Endothelial cell of umbilical vein (primary cell): ENCODE data around the gene HMCES. TPM values are rescaled to one million over a fixed set of nuclear protein-coding genes. Genes with fewer than 3 reads are reported as not detected.

Experiments
- BruUV-seq: library from RNA; stranded (reverse); fragments of 400-500 nt; replicated peaks from 2 replicates; lab custom pipeline; 2021; lab: Mats Ljungman, UMichigan
- CTCF ChIA-PET: fragments of 300-600, 350-600 bp; sonication (Branson Sonifier 250); formaldehyde crosslinking; loops from one replicate; lab custom pipeline; 2021; ENCODE audit warnings: antibody characterized with exemption, inconsistent platforms; lab: Charles Lee
- POLR2A ChIA-PET: fragments of 300-600, 350-600 bp; sonication (Branson Sonifier 250); formaldehyde crosslinking; loops from one replicate; lab custom pipeline; 2021; ENCODE audit warnings: antibody characterized with exemption, inconsistent platforms; lab: Charles Lee
- DNase-seq: peaks from one replicate; pipeline ENCODE4 v3.0.0-alpha.2; 2011; ENCODE audit warnings: low read depth, low spot score
- FAIRE-seq: peaks from 2 replicates; lab custom pipeline; 2011; peaks lifted over from hg19 to GRCh38; lab: Jason Lieb, UNC
- H2AFZ ChIP-seq: 2 replicates; pipeline ENCODE4 v1.6.0; 2012; ENCODE audit warnings: low read depth, low read length, control low read depth, inconsistent platforms
- H3K27ac ChIP-seq: 2 replicates; pipeline ENCODE4 v1.5.1; 2011; ENCODE audit warnings: low read depth, mild to moderate bottlenecking, control low read depth, low read length, moderate library complexity; ENCODE audit not compliant: insufficient read depth
- H3K27me3 ChIP-seq, 2 experiments: 2 replicates each; pipeline versions ENCODE4 v1.6.0 to v1.6.1; 2011; ENCODE audit warnings: low read length in 2 of 2, mixed read lengths in 1 of 2; ENCODE audit not compliant: control insufficient read depth in 2 of 2, insufficient read depth in 2 of 2
- H3K36me3 ChIP-seq, 2 experiments: 2 replicates in 1 of 2; 3 replicates in 1 of 2; pipeline ENCODE4 v1.5.1; 2011; ENCODE audit warnings: low read length in 2 of 2, mild to moderate bottlenecking in 1 of 2, moderate library complexity in 1 of 2; ENCODE audit not compliant: control insufficient read depth in 2 of 2, insufficient read depth in 2 of 2; ENCODE audit errors: extremely low read depth in 1 of 2
- H3K4me1 ChIP-seq: 3 replicates; pipeline ENCODE4 v1.5.1; 2011; ENCODE audit warnings: mild to moderate bottlenecking, low read length; ENCODE audit not compliant: control insufficient read depth, insufficient read depth; ENCODE audit errors: extremely low read depth
- H3K4me2 ChIP-seq: 2 replicates; pipeline ENCODE4 v1.6.1; 2011; ENCODE audit warnings: low read length, control low read depth, mixed read lengths; ENCODE audit not compliant: insufficient read depth
- H3K4me3 ChIP-seq, 3 experiments: fragments of 200-600 bp in 1 of 3; sonication (generic), shearing (Covaris generic) in 1 of 3; replicated peaks in 1 of 3; 2 replicates each; pipeline ENCODE4 v1.5.1; 2011 to 2016; ENCODE audit warnings: control low read depth in 3 of 3, low read length in 3 of 3, mild to moderate bottlenecking in 2 of 3, inconsistent platforms in 1 of 3, low read depth in 1 of 3, moderate library complexity in 1 of 3; ENCODE audit not compliant: insufficient read depth in 1 of 3
- H3K79me2 ChIP-seq: 2 replicates; pipeline ENCODE4 v1.6.0; 2012; ENCODE audit warnings: low read length, inconsistent platforms; ENCODE audit not compliant: control insufficient read depth, insufficient read depth
- H3K9ac ChIP-seq: replicated peaks from 2 replicates; pipeline ENCODE3; 2011; ENCODE audit warnings: low read length, control low read depth; ENCODE audit not compliant: insufficient read depth; ENCODE audit errors: extremely low read depth
- H3K9me1 ChIP-seq: replicated peaks from 3 replicates; pipeline ENCODE4 v1.6.0; 2011; ENCODE audit warnings: mild to moderate bottlenecking, low read length; ENCODE audit not compliant: control insufficient read depth, insufficient read depth; ENCODE audit errors: extremely low read depth
- H3K9me3 ChIP-seq: replicated peaks from 2 replicates; pipeline ENCODE4 v1.5.1; 2012; ENCODE audit warnings: low read length, inconsistent platforms; ENCODE audit not compliant: control insufficient read depth, insufficient read depth
- H4K20me1 ChIP-seq: replicated peaks from 2 replicates; pipeline ENCODE3; 2011; ENCODE audit warnings: mild to moderate bottlenecking, low read length; ENCODE audit not compliant: control insufficient read depth, insufficient read depth; ENCODE audit errors: extremely low read depth
- FOS ChIP-seq: IDR thresholded peaks from 2 replicates; pipeline ENCODE4 v1.6.1; 2011; ENCODE audit warnings: mild to moderate bottlenecking, low read length, moderate library complexity, borderline replicate concordance; ENCODE audit not compliant: insufficient read depth
- GATA2 ChIP-seq: IDR thresholded peaks from 2 replicates; pipeline ENCODE4 v1.7.0; 2011; ENCODE audit warnings: low read depth, mild to moderate bottlenecking, moderate library complexity, mixed read lengths, low read length; ENCODE audit not compliant: insufficient read length, insufficient read depth
- JUN ChIP-seq: IDR thresholded peaks from 2 replicates; pipeline ENCODE4 v1.6.1; 2011; ENCODE audit warnings: borderline replicate concordance, low read depth; ENCODE audit not compliant: insufficient read length, insufficient read depth
- MYC ChIP-seq: IDR thresholded peaks from one replicate; pipeline ENCODE4 v1.6.1; 2011; ENCODE audit warnings: mild to moderate bottlenecking, low read depth, low read length
- POLR2A ChIP-seq: IDR thresholded peaks from 2 replicates; pipeline ENCODE4 v1.6.1; 2012; ENCODE audit warnings: low read depth, mild to moderate bottlenecking, control low read depth, low read length
- POLR2AphosphoS5 ChIP-seq: IDR thresholded peaks from 2 replicates; pipeline ENCODE4 v1.6.1; 2012; ENCODE audit warnings: low read depth, mild to moderate bottlenecking, control low read depth, low read length, moderate library complexity; ENCODE audit not compliant: insufficient read depth
- dilution Hi-C: fragments of 300-500 bp; cut with MboI; formaldehyde crosslinking; loops from one replicate; pipeline ENCODE4 v1.15.0; 2019; ENCODE audit warnings: low sequenced_read_pairs; ENCODE audit not compliant: extremely low pct_ligation_motif_present
- intact Hi-C: fragments of 100-400 bp; cut with micrococcal nuclease; formaldehyde crosslinking; loops from one replicate; pipeline ENCODE4 v1.10.0; 2022
- polyA plus RNA-seq, 4 experiments: library from polyadenylated mRNA; depleted of rRNA in 3 of 4; stranded (reverse) in 3 of 4; unstranded in 1 of 4; fragments of >200 nt; gene quantifications; 2 replicates each; pipeline versions ENCODE4 v1.2.1 to v1.2.3, GENCODE V29; 2011 to 2012; ENCODE audit warnings: missing spikeins in 1 of 4
- total RNA-seq: library from RNA; stranded (reverse); gene quantifications from 2 replicates; pipeline ENCODE4 v1.2.3, GENCODE V29; 2021
- TF ChIP-seq, protein P1 (sequence below), 2 donors: IDR thresholded peaks; 1 replicate in 1 of 2; 2 replicates in 1 of 2; pipeline ENCODE4 v1.5.1; 2011; ENCODE audit warnings: low read length in 2 of 2, mild to moderate bottlenecking in 2 of 2, moderate library complexity in 2 of 2, control low read depth in 1 of 2, inconsistent platforms in 1 of 2, low read depth in 1 of 2; ENCODE audit not compliant: insufficient read depth in 1 of 2; ENCODE audit errors: extremely low read depth in 1 of 2
- TF ChIP-seq, protein P2 (sequence below): IDR thresholded peaks from 2 replicates; pipeline ENCODE4 v1.6.1; 2011; ENCODE audit not compliant: insufficient read depth, insufficient read length

The HMCES gene
- total and polyA plus RNA-seq, 2 donors (not counting 3 experiments of a cell fraction or from before 2014, with no cell fraction given): 30.6 to 40.8 TPM

DNA sequence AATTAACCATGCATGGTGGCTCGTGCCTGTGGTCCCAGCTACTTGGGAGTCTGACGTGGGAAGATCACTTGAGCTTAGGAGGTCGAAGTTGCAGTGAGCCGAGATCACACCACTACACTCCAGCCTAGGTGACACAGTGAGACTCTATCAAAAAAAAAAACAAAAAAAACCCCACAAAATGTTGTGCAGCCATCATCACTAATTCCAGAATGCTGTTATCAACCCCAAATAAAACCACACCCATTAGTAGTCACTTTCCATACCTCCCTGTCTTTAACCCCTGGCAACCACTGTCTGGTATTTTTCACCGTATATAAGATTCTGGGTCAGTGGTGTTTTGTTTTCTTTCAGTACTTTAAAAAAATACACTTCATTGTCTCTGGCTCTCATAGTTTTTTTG, 16.6 kb downstream of the HMCES start:
- FAIRE-seq (no peak), DNase-seq (no peak)
- Histone ChIP-seq H3K27ac (no peak overlapping the region), H3K27me3 (no peaks in the 10 kb centered on the region), H4K20me1 (no peaks in the 10 kb centered on the region), H3K79me2 (no peaks in the 10 kb centered on the region), H3K9me1 (no peaks in the 10 kb centered on the region), H3K36me3 (peaks cover 12 to 20% of the 10 kb centered on the region in 2 experiments), H3K9ac (no peak overlapping the region), H3K9me3 (no peaks in the 10 kb centered on the region), H3K4me1 (no peaks in the 10 kb centered on the region), H3K4me2 (no peak overlapping the region), H3K4me3 (no peak overlapping the region), H2AFZ (no peak overlapping the region)
- TF ChIP-seq POLR2AphosphoS5 (no peak), POLR2A (no peak), MYC (no peak), FOS (no peak), JUN (no peak), GATA2 (no peak)
- TF ChIP-seq, protein P1, sequence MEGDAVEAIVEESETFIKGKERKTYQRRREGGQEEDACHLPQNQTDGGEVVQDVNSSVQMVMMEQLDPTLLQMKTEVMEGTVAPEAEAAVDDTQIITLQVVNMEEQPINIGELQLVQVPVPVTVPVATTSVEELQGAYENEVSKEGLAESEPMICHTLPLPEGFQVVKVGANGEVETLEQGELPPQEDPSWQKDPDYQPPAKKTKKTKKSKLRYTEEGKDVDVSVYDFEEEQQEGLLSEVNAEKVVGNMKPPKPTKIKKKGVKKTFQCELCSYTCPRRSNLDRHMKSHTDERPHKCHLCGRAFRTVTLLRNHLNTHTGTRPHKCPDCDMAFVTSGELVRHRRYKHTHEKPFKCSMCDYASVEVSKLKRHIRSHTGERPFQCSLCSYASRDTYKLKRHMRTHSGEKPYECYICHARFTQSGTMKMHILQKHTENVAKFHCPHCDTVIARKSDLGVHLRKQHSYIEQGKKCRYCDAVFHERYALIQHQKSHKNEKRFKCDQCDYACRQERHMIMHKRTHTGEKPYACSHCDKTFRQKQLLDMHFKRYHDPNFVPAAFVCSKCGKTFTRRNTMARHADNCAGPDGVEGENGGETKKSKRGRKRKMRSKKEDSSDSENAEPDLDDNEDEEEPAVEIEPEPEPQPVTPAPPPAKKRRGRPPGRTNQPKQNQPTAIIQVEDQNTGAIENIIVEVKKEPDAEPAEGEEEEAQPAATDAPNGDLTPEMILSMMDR (IDR thresholded peaks at IDR 0.05; ENCODE audit: extremely low read depth in 1 of 2, insufficient read depth in 1 of 2, low read depth in 1 of 2, low read length in 2 of 2): no peak
- TF ChIP-seq, protein P2, sequence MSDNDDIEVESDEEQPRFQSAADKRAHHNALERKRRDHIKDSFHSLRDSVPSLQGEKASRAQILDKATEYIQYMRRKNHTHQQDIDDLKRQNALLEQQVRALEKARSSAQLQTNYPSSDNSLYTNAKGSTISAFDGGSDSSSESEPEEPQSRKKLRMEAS: no peak
- ChIA-PET POLR2A (no interaction called here), CTCF (no interaction called here)
- dilution Hi-C loops: no loop called here
- no TSS peak for BruUV-seq
- intact Hi-C loops: no loop called here
